Fibroblast of skin of scalp (primary cell): ENCODE measurements around the gene KPNA3.

Experiments used
- DNase-seq: peaks from one replicate; pipeline ENCODE4 v3.0.0-alpha.2; 2013

The KPNA3 gene

GRCh38 chr13:49670828-49671227 lies 121.7 kb downstream of the KPNA3 start:
- no peak for DNase-seq

DNA sequence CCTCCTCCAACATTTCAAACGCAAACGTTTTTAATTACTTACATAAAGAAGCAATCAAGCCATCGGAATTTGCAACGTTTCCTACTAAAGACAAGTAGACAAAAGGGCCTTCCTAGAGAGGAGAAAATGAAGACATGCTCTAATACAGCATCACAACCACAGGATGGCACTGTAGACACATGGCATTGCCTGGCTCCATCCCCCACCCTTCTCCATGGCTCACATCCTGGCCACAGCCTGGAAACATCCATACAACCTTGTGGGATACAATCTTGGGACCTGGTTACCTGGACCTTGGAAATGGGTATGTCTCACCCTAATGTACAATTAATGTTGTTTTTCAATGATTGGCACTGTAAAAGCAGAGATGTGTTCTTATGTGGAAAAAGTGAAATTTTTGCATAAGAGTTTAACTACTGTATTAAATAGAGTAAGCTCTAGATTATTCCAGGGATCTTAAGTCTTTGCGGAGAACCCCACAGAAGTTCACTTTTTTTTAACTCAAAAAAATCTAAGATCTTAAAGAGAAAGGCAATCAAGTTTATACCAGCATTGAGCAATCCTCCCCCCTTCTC lies 122.7 kb downstream of the KPNA3 start:
- peak; percentile 66 for DNase-seq

DNA sequence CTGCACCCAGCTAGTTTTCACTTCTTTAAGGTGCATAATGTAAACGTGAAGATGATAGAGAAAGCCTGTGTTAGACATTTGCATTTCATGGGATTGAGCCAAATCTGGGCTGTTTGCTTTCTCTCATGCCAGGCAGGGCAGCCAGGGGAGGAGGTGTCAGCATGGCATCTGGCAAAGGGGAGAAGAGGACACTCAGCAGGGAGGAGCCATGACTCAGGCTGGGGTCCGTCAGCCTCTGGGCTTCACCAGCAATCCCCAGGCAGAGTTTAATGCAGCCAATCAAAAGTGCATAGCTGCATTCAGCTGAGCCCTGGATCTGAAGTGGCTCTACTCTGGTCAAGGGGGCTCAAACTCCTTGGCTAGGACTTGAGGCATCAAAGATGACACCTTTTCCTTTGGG lies 124.7 kb downstream of the KPNA3 start:
- peak; percentile 55 for DNase-seq

GRCh38 chr13:49664606-49665005 lies 127.9 kb downstream of the KPNA3 start:
- no peak for DNase-seq

- DNase-seq, result no peak
Observed at GRCh38 chr13:49657241-49657641, 135.2 kb downstream of the KPNA3 start.

DNA sequence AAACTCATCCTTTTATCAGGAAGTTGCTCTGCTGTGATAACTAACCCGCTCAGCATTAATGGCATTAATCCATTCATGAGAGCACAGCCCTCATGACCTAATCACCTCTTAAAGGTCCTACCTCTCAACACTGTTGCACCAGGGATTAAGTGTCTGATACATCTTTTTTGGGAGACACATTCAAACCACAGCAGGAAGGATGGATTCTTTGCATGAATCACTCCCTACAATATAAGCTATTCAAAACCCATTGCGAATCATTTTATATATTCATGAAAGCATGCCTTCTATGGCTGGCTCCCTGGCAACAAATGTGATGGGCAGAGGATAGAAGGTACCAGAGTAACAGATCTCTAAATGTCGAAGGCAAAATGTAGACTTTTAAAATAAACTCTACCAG lies 136.6 kb downstream of the KPNA3 start:
- DNase-seq, result peak; percentile 37

- DNase-seq, result no peak
Observed at GRCh38 chr13:49654011-49654410, 138.5 kb downstream of the KPNA3 start.

- no peak for DNase-seq
Observed at GRCh38 chr13:49653478-49653877, 139.0 kb downstream of the KPNA3 start.

DNA sequence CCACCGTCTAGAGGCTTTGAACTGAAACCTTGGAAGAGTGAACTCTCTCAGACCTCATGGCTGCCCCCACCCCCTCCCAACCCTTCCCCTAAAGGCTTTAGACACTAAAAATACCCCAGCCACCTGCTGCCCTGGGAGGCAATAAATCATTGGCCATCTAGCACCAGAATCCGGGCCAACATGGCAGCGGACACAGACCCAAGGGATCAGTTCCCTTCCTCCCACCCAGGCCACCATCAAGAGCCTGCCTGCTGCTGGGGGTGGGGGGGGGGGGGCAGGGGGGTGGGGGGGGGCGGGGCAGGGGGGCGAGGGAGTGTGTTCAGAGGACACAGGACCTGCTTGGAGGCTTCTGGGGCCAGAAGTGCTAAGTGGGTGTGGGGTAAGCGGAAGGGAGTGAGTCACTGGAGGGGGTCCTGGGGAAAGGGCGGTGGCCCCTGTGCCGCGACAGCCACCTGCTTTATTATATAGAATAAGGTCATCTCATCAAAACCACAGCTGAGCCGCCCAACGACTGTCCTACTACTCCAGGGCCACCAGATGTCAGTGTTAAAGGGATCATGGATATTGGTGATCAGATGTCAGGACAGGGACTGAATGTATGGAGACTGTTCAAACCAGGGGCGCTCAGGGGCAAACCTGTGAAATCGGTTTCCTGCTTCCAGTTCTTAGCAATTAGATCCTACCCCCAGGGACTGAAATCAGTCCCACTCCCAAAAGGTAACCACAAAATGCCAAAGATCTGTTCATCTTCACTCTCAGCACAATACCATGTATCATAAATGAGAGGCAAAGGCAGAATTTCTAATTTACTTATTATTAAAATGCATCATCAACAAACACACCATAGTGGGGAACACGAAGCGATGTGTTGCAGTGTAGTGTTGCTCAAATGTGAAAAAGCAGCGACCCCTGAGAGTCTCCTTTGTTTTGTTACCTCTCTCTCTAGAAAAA lies 139.9 kb downstream of the KPNA3 start:
- DNase-seq, result peak; percentile 54

DNA sequence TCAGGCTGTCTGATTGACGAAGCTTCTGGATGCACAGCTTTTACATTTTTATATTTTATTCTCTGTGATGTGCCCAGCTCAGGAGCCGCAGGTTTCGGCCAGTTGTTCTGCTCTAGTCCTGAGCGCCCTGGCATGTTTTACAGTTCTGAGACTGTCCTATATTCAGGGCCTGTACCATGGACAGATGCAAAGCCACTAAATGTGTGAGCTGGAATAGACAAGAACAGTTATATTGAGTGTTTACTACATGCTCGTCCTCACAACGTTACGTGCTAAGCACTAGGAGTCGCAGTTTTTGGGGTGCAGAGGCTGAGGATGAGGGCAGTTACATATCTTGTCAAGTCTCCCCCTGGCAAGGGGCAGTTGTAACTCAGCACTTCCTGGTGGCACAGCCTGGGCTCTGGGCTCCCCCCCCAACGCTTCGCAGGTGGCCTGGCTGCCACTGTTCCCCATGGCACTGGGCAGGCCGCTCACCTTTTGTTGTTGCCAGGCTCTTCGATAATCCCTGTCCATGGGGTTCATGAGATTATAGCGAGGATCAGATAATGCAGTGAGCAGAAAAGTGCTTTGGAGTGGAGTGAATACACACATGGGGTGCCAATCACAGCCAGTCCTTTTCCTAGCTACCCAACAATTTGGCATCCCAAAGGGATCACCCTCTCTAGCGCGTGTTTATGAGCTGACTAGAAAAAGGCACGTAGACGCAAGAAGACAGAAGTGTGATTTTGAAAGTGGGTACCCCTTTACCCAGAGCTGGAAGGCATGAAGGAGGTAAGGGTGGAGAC lies 140.7 kb downstream of the KPNA3 start:
- no peak for DNase-seq

DNA sequence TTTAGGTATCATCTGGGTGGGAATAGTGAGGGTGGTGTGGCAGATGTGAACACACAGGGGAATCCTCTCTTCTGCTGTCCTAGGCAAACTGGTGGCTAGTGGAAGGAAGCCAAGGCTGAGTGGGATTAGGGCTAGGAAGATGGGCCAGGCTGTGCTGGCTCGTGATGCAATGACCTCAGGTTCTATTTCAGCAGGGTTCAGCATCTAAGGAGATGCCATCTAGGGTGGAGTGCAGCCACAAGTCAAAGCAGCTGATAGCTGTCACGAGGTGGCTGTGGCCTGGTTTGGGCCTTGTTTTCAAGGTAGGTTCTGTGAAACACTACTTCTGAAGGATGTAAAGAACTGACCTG lies 142.5 kb downstream of the KPNA3 start:
- no peak for DNase-seq
